ENCODE results near the gene TUT1.
"Not testable (repeated sequence)": the region's sequence is repeated elsewhere in the genome, so short reads cannot be mapped to it uniquely, and the experiment has no call there.

TUT1 gene

GRCh38 chr11:62591448-62592145 lies at the start of gene TUT1:
TSS of gene TUT1 (minus strand) at chr11:62591523. CDS start at chr11:62591485, 38 bp downstream.
- DNase-seq (ENCODE audit: low read depth) = peak; percentile 99
- peak within 1 kb of the TSS; percentile 95 for H3K4me3 ChIP-seq (ENCODE audit: low read depth, low read length)

- no peak for DNase-seq (ENCODE audit: low read depth)
- no peak overlapping the region for H3K4me3 ChIP-seq (ENCODE audit: low read depth, low read length)
These were observed 41.2 kb upstream of the TUT1 start for GRCh38 chr11:62632492-62632891.

- no peak for DNase-seq (ENCODE audit: low read depth)
- H3K4me3 ChIP-seq (ENCODE audit: low read depth, low read length) = no peak overlapping the region
These were observed 36.4 kb upstream of the TUT1 start for GRCh38 chr11:62627713-62628112.

- peak overlapping the region; percentile 82 for H3K4me3 ChIP-seq (ENCODE audit: low read depth, low read length)
- no peak for DNase-seq (ENCODE audit: low read depth)
These were observed 31.3 kb upstream of the TUT1 start for GRCh38 chr11:62622476-62623089.

GRCh38 chr11:62621567-62622470 lies 30.5 kb upstream of the TUT1 start, which contains the start of gene B3GAT3:
TSS of gene B3GAT3 (minus strand) at chr11:62621986. CDS start at chr11:62621947, 39 bp downstream.
- H3K4me3 ChIP-seq (ENCODE audit: low read depth, low read length) = peak within 1 kb of the TSS; percentile 82
- DNase-seq (ENCODE audit: low read depth) = peak; percentile 94

- no peak for DNase-seq (ENCODE audit: low read depth)
- peak overlapping the region; percentile 82 for H3K4me3 ChIP-seq (ENCODE audit: low read depth, low read length)
These were observed 29.8 kb upstream of the TUT1 start for GRCh38 chr11:62621027-62621566.

- not testable (repeated sequence) for DNase-seq (ENCODE audit: low read depth); H3K4me3 ChIP-seq (ENCODE audit: low read depth, low read length)
These were observed 25.6 kb upstream of the TUT1 start for GRCh38 chr11:62616957-62617356.

GRCh38 chr11:62615521-62615920 lies 24.2 kb upstream of the TUT1 start:
- DNase-seq (ENCODE audit: low read depth) = no peak
- H3K4me3 ChIP-seq (ENCODE audit: low read depth, low read length) = no peak overlapping the region

GRCh38 chr11:62614275-62614674 lies 23.0 kb upstream of the TUT1 start:
- DNase-seq (ENCODE audit: low read depth) = no peak

GRCh38 chr11:62613291-62613778 lies 22.0 kb upstream of the TUT1 start:
- no peak for DNase-seq (ENCODE audit: low read depth)
- H3K4me3 ChIP-seq (ENCODE audit: low read depth, low read length) = no peak overlapping the region

More at GRCh38 chr11:62614275-62614674, 23.0 kb upstream of the TUT1 start:
- H3K4me3 ChIP-seq (ENCODE audit: low read depth, low read length) = no peak overlapping the region

GRCh38 chr11:62612366-62613290 lies 21.3 kb upstream of the TUT1 start, which contains the start of the genes EML3 and ROM1:
TSS of gene EML3 (minus strand) at chr11:62612775. CDS start at chr11:62612457, 318 bp downstream.
TSS of gene ROM1 (plus strand) at chr11:62613257. CDS start at chr11:62613282, 25 bp downstream.
- peak within 1 kb of the TSS; percentile 67 for H3K4me3 ChIP-seq (ENCODE audit: low read depth, low read length)
- DNase-seq (ENCODE audit: low read depth) = peak; percentile 42

GRCh38 chr11:62611705-62612365 lies 20.5 kb upstream of the TUT1 start:
- H3K4me3 ChIP-seq (ENCODE audit: low read depth, low read length) = peak overlapping the region; percentile 67
- DNase-seq (ENCODE audit: low read depth) = peak; percentile 32

GRCh38 chr11:62610814-62611704 lies 19.7 kb upstream of the TUT1 start:
- DNase-seq (ENCODE audit: low read depth) = no peak
- peak overlapping the region; percentile 67 for H3K4me3 ChIP-seq (ENCODE audit: low read depth, low read length)

- no peak overlapping the region for H3K4me3 ChIP-seq (ENCODE audit: low read depth, low read length)
These were observed 19.1 kb upstream of the TUT1 start for GRCh38 chr11:62610403-62610802.

GRCh38 chr11:62608776-62609175 lies 17.5 kb upstream of the TUT1 start:
- H3K4me3 ChIP-seq (ENCODE audit: low read depth, low read length) = no peak overlapping the region
- no peak for DNase-seq (ENCODE audit: low read depth)

More at GRCh38 chr11:62610403-62610802, 19.1 kb upstream of the TUT1 start:
- DNase-seq (ENCODE audit: low read depth) = no peak

- no peak overlapping the region for H3K4me3 ChIP-seq (ENCODE audit: low read depth, low read length)
- no peak for DNase-seq (ENCODE audit: low read depth)
These were observed 16.4 kb upstream of the TUT1 start for GRCh38 chr11:62607714-62608113.

- H3K4me3 ChIP-seq (ENCODE audit: low read depth, low read length) = no peak overlapping the region
- no peak for DNase-seq (ENCODE audit: low read depth)
These were observed 14.6 kb upstream of the TUT1 start for GRCh38 chr11:62605902-62606301.
